HG02885 (cell line): ENCODE results near the gene ATP5F1A.
"Not testable (repeated sequence)": the region's sequence is repeated elsewhere in the genome, so short reads cannot be mapped to it uniquely, and the experiment has no call there.

ENCODE experiments used
- ATAC-seq: cut with Tn5 transposase; IDR thresholded peaks from one replicate; pipeline ENCODE4 v1.9.1; 2021; ENCODE audit warnings: mild to moderate bottlenecking; ENCODE audit not compliant: unreplicated experiment, poor library complexity

ATP5F1A gene

GRCh38 chr18:46048641-46049040 is 49.5 kb downstream of the ATP5F1A start:
- ATAC-seq: no peak

GRCh38 chr18:46047369-46047768 is 50.7 kb downstream of the ATP5F1A start:
- not testable (repeated sequence) for ATAC-seq

- ATAC-seq: no peak
Observed at GRCh38 chr18:46046688-46047087, 51.4 kb downstream of the ATP5F1A start.

DNA sequence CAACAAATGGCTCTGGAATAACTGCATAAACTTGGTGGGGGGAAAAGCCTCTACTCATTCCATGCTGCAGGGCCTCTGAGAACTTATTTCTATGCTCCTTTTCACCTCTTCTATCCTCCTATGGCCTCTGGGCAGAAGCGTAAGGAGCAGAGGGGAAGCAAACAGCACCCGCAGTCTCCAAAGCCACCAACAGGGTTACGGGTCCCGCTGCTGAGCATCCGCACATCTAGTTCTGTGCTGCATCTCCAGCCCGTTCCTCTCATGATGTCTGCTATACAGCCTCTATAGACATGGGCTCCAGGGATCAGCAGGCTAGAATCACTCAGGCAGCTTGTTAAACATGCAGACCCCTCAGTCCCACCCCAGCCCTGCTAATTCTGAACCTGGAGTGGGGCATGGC is 52.0 kb downstream of the ATP5F1A start:
- no peak for ATAC-seq

- no peak for ATAC-seq
Observed at GRCh38 chr18:46042571-46043123, 55.4 kb downstream of the ATP5F1A start.

DNA sequence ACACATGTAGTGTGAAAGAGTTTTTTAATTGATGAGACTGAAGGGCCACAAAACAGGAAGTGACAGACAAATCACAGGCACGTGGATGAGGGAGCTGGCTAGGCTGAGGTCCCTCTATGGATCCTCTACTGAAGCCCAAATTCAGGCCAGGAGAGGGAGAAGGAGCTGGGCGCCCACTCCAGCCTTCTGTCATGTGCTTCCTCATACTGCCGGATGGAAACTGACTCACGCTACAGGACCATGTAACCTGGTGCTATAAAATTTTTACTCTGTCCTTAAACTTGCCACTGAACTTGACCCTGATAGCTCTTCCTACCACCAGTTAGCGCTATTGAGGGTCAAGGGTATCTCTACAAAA is 57.4 kb downstream of the ATP5F1A start:
- ATAC-seq: no peak

GRCh38 chr18:46040033-46040746 is 57.9 kb downstream of the ATP5F1A start:
- no peak for ATAC-seq

DNA sequence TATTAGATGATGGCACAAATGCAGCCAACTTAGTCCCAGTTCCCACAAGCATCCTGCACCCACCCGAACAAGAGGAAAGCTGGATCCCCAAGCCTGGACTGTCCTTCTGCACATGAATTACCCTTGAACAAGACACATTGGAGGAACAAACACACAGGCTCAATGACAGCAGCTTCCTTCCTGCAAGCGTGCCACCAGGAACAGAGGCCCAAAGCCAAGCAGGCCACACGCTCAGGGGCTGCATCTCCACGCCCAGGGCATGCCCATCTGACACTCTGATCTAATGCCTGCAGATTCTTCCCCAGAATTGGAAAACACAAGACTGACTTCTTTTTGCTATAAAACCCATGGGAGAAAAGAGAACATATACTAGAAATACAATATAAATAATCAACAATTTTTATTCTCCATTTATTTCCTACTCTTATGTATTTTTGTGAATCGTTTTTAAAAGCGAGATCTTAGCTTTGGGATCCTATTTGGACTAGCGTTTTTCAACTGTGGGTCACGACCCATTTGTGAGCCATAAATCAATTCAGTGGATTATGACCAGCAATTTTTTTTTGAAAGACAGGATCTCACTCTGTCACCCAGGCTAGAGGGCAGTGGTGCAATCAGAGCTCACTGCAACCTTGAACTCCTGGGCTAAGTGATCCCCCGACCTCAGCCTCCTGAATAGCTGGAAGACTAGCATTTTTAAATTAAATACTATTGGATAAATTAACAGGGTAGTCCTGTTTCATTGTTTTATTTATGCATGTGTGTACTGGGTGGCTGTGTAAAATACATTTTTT is 60.4 kb downstream of the ATP5F1A start:
- no peak for ATAC-seq

DNA sequence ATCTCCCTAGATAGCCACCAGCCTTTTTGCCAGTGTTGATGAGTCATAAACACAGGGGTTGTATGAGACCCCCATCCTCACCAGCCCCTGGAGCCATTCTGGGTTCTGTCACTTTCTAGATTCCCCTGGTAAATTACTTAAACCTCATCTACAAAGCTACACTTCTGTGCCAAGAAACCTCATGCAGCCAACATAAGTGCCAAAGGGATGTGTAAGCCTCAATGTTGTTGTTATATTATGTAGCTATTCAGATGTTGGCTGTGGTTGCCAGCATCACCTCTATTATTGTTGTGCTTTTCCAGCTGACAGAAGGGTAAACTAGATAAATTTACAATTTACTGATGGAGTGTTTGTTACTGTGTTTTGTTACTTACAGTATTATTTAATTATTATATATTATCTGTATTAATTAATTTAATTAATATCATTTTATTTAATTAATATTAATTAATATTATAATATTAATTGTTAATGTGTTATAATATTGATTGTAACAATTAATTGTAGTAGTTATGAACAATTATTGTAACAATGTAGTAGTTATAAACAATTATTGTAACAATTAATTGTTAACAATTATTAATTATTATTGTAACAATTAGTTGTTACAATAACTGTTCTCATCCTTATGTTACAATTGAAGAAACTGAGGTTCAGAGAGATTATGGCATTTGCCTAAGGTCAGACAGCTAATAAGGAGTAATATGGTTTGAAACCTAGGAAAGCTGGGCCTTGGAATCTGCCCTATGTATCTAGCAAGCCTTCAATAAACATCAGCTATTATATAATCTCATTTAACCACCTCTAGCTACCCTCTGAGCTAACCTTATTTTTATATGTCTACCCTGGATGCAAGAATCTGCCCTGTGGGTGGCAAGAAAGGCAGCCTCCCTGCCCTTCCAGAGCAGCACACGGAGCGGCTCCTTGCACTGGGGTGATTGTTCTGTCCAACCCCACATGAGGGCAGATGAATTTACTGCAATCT is 62.1 kb downstream of the ATP5F1A start:
- no peak for ATAC-seq

DNA sequence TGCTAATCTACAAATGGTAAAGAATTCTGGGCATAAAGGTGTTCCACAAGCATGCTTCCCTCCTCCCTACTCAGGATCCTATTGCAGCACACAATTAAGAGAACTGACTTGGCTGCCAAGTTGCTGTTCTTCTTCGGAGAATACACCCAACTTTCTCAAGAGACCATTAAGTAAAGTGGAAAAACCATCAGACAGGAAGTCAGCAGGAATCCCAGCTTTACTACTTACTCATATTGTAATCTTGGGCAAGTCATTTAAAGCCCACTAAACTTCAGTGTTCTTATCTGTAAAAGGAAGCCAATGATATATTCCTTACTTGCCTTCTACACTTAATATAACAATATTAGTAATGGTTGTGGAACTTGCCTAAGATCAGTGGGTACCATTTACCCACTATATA is 63.9 kb downstream of the ATP5F1A start:
- no peak for ATAC-seq

DNA sequence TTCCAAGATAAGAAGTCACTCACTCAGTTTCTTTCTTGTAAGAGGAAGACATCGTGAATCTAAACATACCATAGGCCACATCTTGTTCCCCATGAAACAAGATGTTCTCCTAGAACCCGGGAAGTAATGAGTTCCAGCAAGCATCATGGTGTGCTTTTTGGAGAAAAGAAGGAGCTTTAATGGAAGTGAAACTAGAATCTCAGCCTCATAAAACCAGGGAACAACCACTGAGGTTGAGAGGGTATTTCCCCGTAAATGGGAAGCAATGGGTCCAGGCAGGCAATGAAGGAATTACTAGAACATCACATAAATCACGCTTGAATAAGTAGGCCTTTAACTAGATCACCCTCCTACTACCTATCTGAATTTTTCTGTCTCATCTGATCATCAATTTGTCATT is 66.4 kb downstream of the ATP5F1A start:
- no peak for ATAC-seq
